Omental fat pad (tissue), 4 donors: ENCODE data around the gene PML. TPM values are rescaled to one million over a fixed set of nuclear protein-coding genes. Genes with fewer than 3 reads are reported as not detected.

Experiments
- ATAC-seq: fragments of 150-250 bp; one replicate; pipeline ENCODE4 v1.9.1; 2016; ENCODE audit warnings: mild to moderate bottlenecking, moderate library complexity; ENCODE audit not compliant: low FRiP score
- DNase-seq: peaks from one replicate; pipeline ENCODE4 v3.0.0-alpha.2; 2019; ENCODE audit warnings: low spot score
- total RNA-seq, 4 donors: library from RNA; depleted of rRNA; stranded (reverse); fragments of >200 nt; gene quantifications; one replicate each; pipeline ENCODE4 v1.1.0, GENCODE V29; 2016
- TF ChIP-seq, protein P1 (sequence below), 3 donors: fragments of 450-650 bp; IDR thresholded peaks; one replicate each; pipeline ENCODE4 v1.5.1; 2016 to 2017; ENCODE audit warnings: antibody characterized with exemption in 3 of 3, mild to moderate bottlenecking in 3 of 3, moderate library complexity in 2 of 3

Gene PML
- total RNA-seq, 4 donors from 2014 or later, result 39.3 to 172 (median 86.5) TPM

DNA sequence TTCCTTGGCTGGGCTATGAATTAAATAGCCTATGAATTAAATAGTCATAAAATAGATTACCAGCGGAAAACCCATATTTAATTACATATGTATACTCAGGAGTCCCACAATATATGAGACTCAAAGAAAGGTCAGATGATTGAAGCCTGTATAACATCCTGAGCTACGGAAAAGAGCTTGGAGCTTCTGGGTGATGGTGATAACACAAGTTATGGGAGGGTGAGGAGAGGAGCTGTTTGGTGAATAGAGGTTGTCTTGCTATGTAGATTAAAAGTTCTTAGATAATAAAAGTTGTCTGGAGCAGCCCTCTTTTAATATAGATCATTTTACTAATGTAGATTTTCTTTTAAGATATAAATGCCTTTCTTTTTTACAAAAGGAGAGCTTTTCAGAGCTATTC lies 1.8 kb downstream of the PML start:
- no peak for ATAC-seq
- TF ChIP-seq, protein P1, sequence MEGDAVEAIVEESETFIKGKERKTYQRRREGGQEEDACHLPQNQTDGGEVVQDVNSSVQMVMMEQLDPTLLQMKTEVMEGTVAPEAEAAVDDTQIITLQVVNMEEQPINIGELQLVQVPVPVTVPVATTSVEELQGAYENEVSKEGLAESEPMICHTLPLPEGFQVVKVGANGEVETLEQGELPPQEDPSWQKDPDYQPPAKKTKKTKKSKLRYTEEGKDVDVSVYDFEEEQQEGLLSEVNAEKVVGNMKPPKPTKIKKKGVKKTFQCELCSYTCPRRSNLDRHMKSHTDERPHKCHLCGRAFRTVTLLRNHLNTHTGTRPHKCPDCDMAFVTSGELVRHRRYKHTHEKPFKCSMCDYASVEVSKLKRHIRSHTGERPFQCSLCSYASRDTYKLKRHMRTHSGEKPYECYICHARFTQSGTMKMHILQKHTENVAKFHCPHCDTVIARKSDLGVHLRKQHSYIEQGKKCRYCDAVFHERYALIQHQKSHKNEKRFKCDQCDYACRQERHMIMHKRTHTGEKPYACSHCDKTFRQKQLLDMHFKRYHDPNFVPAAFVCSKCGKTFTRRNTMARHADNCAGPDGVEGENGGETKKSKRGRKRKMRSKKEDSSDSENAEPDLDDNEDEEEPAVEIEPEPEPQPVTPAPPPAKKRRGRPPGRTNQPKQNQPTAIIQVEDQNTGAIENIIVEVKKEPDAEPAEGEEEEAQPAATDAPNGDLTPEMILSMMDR (IDR thresholded peaks at IDR 0.05), result no peak
- no peak for DNase-seq

DNA sequence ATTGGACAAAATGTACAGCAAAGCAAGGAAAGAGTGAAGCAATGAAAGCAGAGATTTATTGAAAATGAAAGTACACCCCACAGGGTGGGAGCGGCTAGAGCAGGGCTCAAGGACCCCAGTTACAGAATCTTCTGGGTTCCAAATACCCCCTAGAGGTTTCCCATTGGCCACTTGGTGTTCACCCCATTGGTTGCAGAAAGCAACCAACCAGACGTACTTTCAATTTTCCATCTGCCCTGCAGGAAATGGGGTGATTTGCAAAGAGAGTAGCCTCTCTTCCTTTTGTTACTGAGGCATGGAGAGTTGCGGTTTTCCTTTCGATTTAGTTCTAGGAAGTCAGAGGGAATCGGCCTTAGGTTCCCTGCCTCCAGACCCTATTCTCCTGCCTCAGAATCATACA lies 2.4 kb downstream of the PML start:
- ATAC-seq (no peak), DNase-seq (no peak)
- TF ChIP-seq, protein P1 (IDR thresholded peaks at IDR 0.05), result no peak

DNA sequence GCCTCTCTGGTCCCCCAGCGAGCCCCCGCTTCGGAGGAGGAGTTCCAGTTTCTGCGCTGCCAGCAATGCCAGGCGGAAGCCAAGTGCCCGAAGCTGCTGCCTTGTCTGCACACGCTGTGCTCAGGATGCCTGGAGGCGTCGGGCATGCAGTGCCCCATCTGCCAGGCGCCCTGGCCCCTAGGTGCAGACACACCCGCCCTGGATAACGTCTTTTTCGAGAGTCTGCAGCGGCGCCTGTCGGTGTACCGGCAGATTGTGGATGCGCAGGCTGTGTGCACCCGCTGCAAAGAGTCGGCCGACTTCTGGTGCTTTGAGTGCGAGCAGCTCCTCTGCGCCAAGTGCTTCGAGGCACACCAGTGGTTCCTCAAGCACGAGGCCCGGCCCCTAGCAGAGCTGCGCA lies 3.5 kb downstream of the PML start:
- ATAC-seq, result no peak
- TF ChIP-seq, protein P1 (IDR thresholded peaks at IDR 0.05), result no peak
- DNase-seq, result no peak

DNA sequence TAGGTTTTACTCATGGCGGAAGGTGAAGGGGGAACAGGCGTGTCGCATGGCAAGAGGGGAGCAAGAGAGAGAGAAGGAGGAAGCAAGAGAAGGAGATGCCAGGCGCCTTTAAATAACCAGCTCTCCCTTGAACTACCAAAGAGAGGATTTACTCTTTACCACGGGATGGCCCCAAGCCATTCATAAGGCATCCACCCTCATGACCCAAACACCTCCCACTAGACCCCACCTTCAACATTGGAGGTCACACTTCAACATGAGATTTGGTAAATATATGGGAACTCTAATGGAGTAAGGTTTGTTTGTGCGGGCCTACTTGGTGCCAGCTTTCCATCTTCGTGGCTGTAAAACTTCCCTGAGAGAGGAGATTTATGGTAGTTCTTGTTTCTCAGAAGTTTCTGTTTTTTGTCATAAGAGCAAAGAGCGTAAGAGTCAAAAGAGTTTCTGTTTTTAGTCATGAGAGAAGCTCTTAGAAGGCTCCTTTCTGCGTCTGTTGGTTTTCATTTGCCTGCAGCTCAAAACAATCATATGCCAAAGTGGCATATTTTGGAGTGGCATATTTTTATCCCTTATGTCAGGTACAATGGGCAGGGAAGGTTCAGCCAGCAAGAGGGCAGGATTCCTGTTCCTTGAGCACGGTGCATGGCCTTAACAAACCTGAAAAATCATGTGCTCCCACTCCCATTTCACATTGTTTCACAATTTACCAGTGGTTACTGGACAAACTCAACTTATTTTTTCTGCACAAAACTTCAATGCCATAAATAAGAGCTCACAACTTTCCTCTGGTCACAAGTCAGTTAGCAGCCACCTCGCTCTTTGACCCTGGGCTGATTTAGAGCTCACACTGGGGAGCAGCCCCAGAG lies 12.5 kb downstream of the PML start:
- no peak for ATAC-seq
- TF ChIP-seq, protein P1 (IDR thresholded peaks at IDR 0.05), result no peak
- no peak for DNase-seq

DNA sequence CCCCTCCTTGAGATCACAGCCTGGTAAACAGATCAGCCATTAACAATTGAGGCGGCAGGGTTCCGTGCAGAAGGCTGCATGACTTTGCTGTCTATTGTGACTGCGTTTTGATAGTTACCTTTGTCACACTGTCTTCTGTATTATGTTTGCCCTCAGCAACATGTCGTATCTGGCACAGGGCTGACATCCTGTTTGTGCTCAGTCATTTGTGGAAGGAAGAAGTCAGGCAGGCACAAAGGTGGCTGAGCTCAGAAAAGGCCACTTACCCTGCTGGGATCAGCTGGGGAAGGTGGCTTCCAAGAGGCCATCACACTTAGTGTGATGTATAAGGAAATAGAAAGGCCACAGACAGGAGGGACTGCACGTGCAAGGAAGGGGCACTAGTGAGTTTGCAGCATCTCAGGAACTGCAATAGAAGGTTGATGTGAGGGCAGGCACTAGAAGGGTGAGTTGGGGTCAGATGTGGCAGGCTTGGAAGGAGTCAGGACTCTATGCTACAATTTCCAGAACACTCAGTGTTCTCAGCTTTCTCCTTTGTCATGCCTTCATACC lies 13.4 kb downstream of the PML start:
- DNase-seq, result no peak
- TF ChIP-seq, protein P1 (IDR thresholded peaks at IDR 0.05), result no peak
- ATAC-seq, result no peak

DNA sequence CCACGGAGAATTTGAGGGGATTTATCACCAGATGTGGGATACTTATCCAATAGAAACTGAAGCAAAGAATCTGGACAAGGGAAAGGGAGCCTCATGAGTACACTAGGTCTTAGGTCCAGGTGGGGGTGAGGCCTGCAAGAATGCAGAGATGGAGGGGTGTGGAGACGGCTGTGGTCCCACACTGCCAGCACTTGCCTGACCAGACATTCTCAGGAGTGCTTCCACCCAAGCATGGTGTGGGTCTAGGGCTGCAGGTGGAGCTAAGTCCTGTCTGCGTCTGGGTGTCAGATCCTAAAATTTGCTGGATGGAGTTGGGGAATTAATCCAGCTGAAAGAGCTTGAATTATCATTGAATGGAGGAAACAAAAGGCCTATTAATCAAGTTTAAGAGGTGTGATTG lies 14.4 kb downstream of the PML start:
- TF ChIP-seq, protein P1 (IDR thresholded peaks at IDR 0.05), result no peak
- DNase-seq, result no peak
- ATAC-seq, result no peak
